ENCODE data around the gene PYHIN1.
"Not testable (repeated sequence)": the region's sequence is repeated elsewhere in the genome, so short reads cannot be mapped to it uniquely, and the experiment has no call there.

PYHIN1 gene

GRCh38 chr1:158979229-158979628, 47.9 kb downstream of the PYHIN1 start:
- DNase-seq (ENCODE audit: low read depth in 2 of 2) = no peak

- no peak for DNase-seq (ENCODE audit: low read depth in 2 of 2)
These were observed 51.9 kb downstream of the PYHIN1 start for GRCh38 chr1:158983235-158983634.

- no peak for DNase-seq (ENCODE audit: low read depth in 2 of 2)
These were observed 53.0 kb downstream of the PYHIN1 start for GRCh38 chr1:158984386-158984785.

GRCh38 chr1:158989424-158989823, 58.1 kb downstream of the PYHIN1 start:
- DNase-seq (ENCODE audit: low read depth in 2 of 2) = no peak

- DNase-seq (ENCODE audit: low read depth in 2 of 2) = no peak
These were observed 61.5 kb downstream of the PYHIN1 start for GRCh38 chr1:158992787-158993312.

GRCh38 chr1:158996998-158997397, 65.6 kb downstream of the PYHIN1 start:
- no peak for DNase-seq (ENCODE audit: low read depth in 2 of 2)

GRCh38 chr1:158998037-158998780, 66.9 kb downstream of the PYHIN1 start:
- DNase-seq (ENCODE audit: low read depth in 2 of 2) = no peak

GRCh38 chr1:158998781-158999161, 67.4 kb downstream of the PYHIN1 start:
- DNase-seq (ENCODE audit: low read depth in 2 of 2) = no peak

- DNase-seq (ENCODE audit: low read depth in 2 of 2) = no peak
These were observed 68.1 kb downstream of the PYHIN1 start for GRCh38 chr1:158999316-159000069.

- DNase-seq (ENCODE audit: low read depth in 2 of 2) = no peak
These were observed 68.7 kb downstream of the PYHIN1 start for GRCh38 chr1:159000070-159000409.

- no peak for DNase-seq (ENCODE audit: low read depth in 2 of 2)
These were observed 69.3 kb downstream of the PYHIN1 start for GRCh38 chr1:159000625-159001024.

- DNase-seq (ENCODE audit: low read depth in 2 of 2) = no peak
These were observed 73.8 kb downstream of the PYHIN1 start for GRCh38 chr1:159005161-159005560.

GRCh38 chr1:159005676-159006075, 74.3 kb downstream of the PYHIN1 start:
- DNase-seq (ENCODE audit: low read depth in 2 of 2) = no peak

- DNase-seq (ENCODE audit: low read depth in 2 of 2) = not testable (repeated sequence)
These were observed 75.0 kb downstream of the PYHIN1 start for GRCh38 chr1:159006210-159006807.

GRCh38 chr1:159007726-159008125, 76.4 kb downstream of the PYHIN1 start:
- DNase-seq (ENCODE audit: low read depth in 2 of 2) = no peak

- DNase-seq (ENCODE audit: low read depth in 2 of 2) = peak; percentile 33 to 53
These were observed 77.4 kb downstream of the PYHIN1 start for GRCh38 chr1:159008744-159009188.

GRCh38 chr1:159009287-159009686, 77.9 kb downstream of the PYHIN1 start:
- no peak for DNase-seq (ENCODE audit: low read depth in 2 of 2)

GRCh38 chr1:159009704-159010361, 78.5 kb downstream of the PYHIN1 start, which contains the start of gene IFI16:
IFI16 (plus strand) TSS chr1:159009907; CDS start chr1:159014681, 4,774 bp downstream.
- peak; percentile 34 to 39 for DNase-seq (ENCODE audit: low read depth in 2 of 2)

- no peak for DNase-seq (ENCODE audit: low read depth in 2 of 2)
These were observed 79.0 kb downstream of the PYHIN1 start for GRCh38 chr1:159010391-159010790.

- not testable (repeated sequence) for DNase-seq (ENCODE audit: low read depth in 2 of 2)
These were observed 79.6 kb downstream of the PYHIN1 start for GRCh38 chr1:159011001-159011400.

- no peak for DNase-seq (ENCODE audit: low read depth in 2 of 2)
These were observed 80.4 kb downstream of the PYHIN1 start for GRCh38 chr1:159011751-159012150.

GRCh38 chr1:159012495-159012894, 81.1 kb downstream of the PYHIN1 start:
- DNase-seq (ENCODE audit: low read depth in 2 of 2) = peak; percentile 43 to 58

Measured in stimulated activated CD8-positive, alpha-beta memory T cell treated with anti-CD3 and anti-CD28 coated beads, Interleukin-15, amount 100 ng/mL, for 48 hours (primary cell).